ENCODE data around the gene F13A1. TPM values are rescaled to one million over a fixed set of nuclear protein-coding genes. Genes with fewer than 3 reads are reported as not detected.

The F13A1 gene
- total and polyA plus RNA-seq, 4 donors = 4.3 to 69.9 (median 23.4) TPM

DNA sequence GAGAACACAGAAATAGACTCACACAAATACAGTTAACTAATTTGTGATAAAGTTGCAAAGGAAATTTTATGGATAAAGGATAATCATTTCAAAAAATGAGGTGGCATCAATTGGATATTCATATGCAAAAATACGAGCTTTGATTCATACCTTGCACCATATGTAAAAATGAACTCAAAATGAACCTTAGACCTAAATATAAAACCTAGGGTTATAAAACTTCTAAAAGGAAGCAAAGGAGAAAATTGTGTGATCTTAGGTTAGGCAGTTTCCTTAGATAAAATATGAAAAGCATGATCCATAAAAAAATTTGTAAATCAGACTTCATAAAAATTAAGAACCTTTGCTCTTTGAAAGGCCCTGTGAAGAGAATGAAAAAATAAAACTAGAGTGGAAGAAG is 85.5 kb downstream of the F13A1 start:
- H3K9me3 ChIP-seq (ENCODE audit: control insufficient read depth in 4 of 4, insufficient read depth in 3 of 4, low read length in 3 of 4) = no peaks in the 10 kb centered on the region
- no peaks in the 10 kb centered on the region for H3K36me3 ChIP-seq (ENCODE audit: control insufficient read depth in 4 of 4, insufficient read depth in 4 of 4, low read length in 4 of 4)
- no peaks in the 10 kb centered on the region for H3K27me3 ChIP-seq (ENCODE audit: control insufficient read depth in 3 of 3, insufficient read depth in 3 of 3, low read length in 2 of 3)
- no peak overlapping the region for H3K27ac ChIP-seq (ENCODE audit: low read depth in 1 of 2, low read length in 1 of 2)
- DNase-seq = no peak
- WGBS, 2 donors = 89 to 98% methylated on average over 1 of the region's 1 CpG
- ATAC-seq (ENCODE audit: insufficient read depth, low FRiP score) = no peak
- H3K4me1 ChIP-seq (ENCODE audit: control insufficient read depth in 5 of 5, insufficient read depth in 5 of 5, low read length in 5 of 5) = no peaks in the 10 kb centered on the region
- H3K9ac ChIP-seq (ENCODE audit: insufficient read depth in 1 of 2, low read length in 2 of 2) = no peak overlapping the region
- H3K4me3 ChIP-seq = no peak overlapping the region
- TF ChIP-seq, protein P1, sequence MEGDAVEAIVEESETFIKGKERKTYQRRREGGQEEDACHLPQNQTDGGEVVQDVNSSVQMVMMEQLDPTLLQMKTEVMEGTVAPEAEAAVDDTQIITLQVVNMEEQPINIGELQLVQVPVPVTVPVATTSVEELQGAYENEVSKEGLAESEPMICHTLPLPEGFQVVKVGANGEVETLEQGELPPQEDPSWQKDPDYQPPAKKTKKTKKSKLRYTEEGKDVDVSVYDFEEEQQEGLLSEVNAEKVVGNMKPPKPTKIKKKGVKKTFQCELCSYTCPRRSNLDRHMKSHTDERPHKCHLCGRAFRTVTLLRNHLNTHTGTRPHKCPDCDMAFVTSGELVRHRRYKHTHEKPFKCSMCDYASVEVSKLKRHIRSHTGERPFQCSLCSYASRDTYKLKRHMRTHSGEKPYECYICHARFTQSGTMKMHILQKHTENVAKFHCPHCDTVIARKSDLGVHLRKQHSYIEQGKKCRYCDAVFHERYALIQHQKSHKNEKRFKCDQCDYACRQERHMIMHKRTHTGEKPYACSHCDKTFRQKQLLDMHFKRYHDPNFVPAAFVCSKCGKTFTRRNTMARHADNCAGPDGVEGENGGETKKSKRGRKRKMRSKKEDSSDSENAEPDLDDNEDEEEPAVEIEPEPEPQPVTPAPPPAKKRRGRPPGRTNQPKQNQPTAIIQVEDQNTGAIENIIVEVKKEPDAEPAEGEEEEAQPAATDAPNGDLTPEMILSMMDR (IDR thresholded peaks at IDR 0.05; ENCODE audit: control extremely low read depth, extremely low read depth) = no peak

DNA sequence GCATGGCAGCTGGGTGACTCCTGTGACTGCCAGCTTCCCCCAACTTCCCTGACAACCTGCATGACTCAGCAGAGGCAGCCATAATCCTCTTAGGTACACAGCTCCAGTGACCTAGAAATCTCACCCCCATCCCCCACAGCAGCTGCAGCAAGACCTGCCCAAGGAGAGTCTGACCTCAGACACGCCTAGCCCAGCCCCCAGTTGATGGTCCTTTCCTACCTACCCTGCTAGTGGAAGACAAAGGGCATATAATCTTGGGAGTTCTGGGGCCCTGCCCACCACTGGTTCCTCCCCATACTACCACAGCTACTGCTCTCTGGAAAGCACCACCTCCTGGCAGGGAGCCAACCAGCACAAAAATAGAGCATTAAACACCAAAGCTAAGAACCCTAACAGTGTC is 90.2 kb downstream of the F13A1 start:
- ATAC-seq (ENCODE audit: insufficient read depth, low FRiP score) = no peak

DNA sequence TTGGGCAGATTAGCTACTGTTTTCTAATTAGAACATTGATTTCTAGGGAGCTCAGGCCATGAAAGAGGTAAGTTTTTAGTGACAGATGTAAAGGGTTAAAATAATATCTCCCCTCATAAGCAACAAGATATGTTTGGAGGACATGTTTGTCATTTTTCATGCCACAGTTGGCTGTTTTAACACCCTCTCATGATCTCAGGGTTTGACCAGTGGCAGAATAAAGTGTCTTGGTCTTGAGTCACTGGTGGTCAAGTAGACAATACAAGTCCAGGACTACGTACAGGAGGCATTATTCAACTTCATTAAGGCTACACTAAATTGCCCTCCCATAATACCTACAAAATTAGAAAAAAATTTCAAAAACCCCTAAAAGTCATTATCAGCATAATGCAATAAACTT is 92.6 kb downstream of the F13A1 start:
- WGBS, 2 donors = 36 to 95% methylated on average over 1 of the region's 1 CpG
- ATAC-seq (ENCODE audit: insufficient read depth, low FRiP score) = no peak

More for the DNA sequence above, 90.2 kb downstream of the F13A1 start:
- TF ChIP-seq, protein P1 (IDR thresholded peaks at IDR 0.05; ENCODE audit: control extremely low read depth, extremely low read depth) = no peak
- H3K4me3 ChIP-seq = no peak overlapping the region
- peaks cover 0 to 6% (median 0%) of the 10 kb centered on the region in 5 donors for H3K4me1 ChIP-seq (ENCODE audit: control insufficient read depth in 5 of 5, insufficient read depth in 5 of 5, low read length in 5 of 5)
- no peaks in the 10 kb centered on the region for H3K27me3 ChIP-seq (ENCODE audit: control insufficient read depth in 3 of 3, insufficient read depth in 3 of 3, low read length in 2 of 3)
- no peaks in the 10 kb centered on the region for H3K9me3 ChIP-seq (ENCODE audit: control insufficient read depth in 4 of 4, insufficient read depth in 3 of 4, low read length in 3 of 4)
- WGBS, 2 donors = 76 to 88% methylated on average over 1 of the region's 1 CpG
- no peak overlapping the region for H3K9ac ChIP-seq (ENCODE audit: insufficient read depth in 1 of 2, low read length in 2 of 2)
- no peak for DNase-seq
- H3K27ac ChIP-seq (ENCODE audit: low read depth in 1 of 2, low read length in 1 of 2) = no peak overlapping the region
- H3K36me3 ChIP-seq (ENCODE audit: control insufficient read depth in 4 of 4, insufficient read depth in 4 of 4, low read length in 4 of 4) = no peaks in the 10 kb centered on the region

More for the DNA sequence above, 92.6 kb downstream of the F13A1 start:
- no peak overlapping the region for H3K9ac ChIP-seq (ENCODE audit: insufficient read depth in 1 of 2, low read length in 2 of 2)
- H3K4me3 ChIP-seq = no peak overlapping the region
- no peak for DNase-seq
- no peaks in the 10 kb centered on the region for H3K27me3 ChIP-seq (ENCODE audit: control insufficient read depth in 3 of 3, insufficient read depth in 3 of 3, low read length in 2 of 3)
- no peaks in the 10 kb centered on the region for H3K36me3 ChIP-seq (ENCODE audit: control insufficient read depth in 4 of 4, insufficient read depth in 4 of 4, low read length in 4 of 4)
- TF ChIP-seq, protein P1 (IDR thresholded peaks at IDR 0.05; ENCODE audit: control extremely low read depth, extremely low read depth) = no peak
- H3K27ac ChIP-seq (ENCODE audit: low read depth in 1 of 2, low read length in 1 of 2) = no peak overlapping the region
- H3K9me3 ChIP-seq (ENCODE audit: control insufficient read depth in 4 of 4, insufficient read depth in 3 of 4, low read length in 3 of 4) = no peaks in the 10 kb centered on the region
- H3K4me1 ChIP-seq (ENCODE audit: control insufficient read depth in 5 of 5, insufficient read depth in 5 of 5, low read length in 5 of 5) = peaks cover 0 to 6% (median 0%) of the 10 kb centered on the region in 5 donors
